Measurements from ENCODE around the gene CCM2L. TPM values are rescaled to one million over a fixed set of nuclear protein-coding genes. Genes with fewer than 3 reads are reported as not detected.

CCM2L gene
- polyA plus RNA-seq, 1 of the 3 experiments (the other 2 are of a cell fraction), result not detected

- TF ChIP-seq POLR2AphosphoS5 (IDR thresholded peaks at IDR 0.05; ENCODE audit: low read depth, low read length), result no peak
- TF ChIP-seq MEF2A (IDR thresholded peaks at IDR 0.05; ENCODE audit: borderline replicate concordance, low read depth), result no peak
- no peak for TF ChIP-seq JUND (IDR thresholded peaks at IDR 0.05)
- TF ChIP-seq NFIC (IDR thresholded peaks at IDR 0.05; ENCODE audit: borderline replicate concordance), result no peak
- no peak for TF ChIP-seq MAX (IDR thresholded peaks at IDR 0.05; ENCODE audit: low read depth)
Observed at GRCh38 chr20:32012159-32012688, 2.0 kb downstream of the CCM2L start (continued).

- no peak overlapping the region for H3K4me2 ChIP-seq
- H3K27ac ChIP-seq (ENCODE audit: low read depth in 2 of 2, low read length in 1 of 2), result no peak overlapping the region
- ChIA-PET CTCF (interaction anchor here (1.6 to 2.5 kb wide), 4 partner anchors 16 to 161 kb away, joined by 3 to 20 read pairs (median 6); no protein-coding TSS in a partner anchor), POLR2A (no interaction called here)
- no peak overlapping the region for H3K4me3 ChIP-seq (ENCODE audit: low read depth in 2 of 2, low read length in 1 of 2)
- no peak for TF ChIP-seq FOSL2 (IDR thresholded peaks at IDR 0.05; ENCODE audit: borderline replicate concordance, low read depth)
- no peak for TF ChIP-seq MXI1 (IDR thresholded peaks at IDR 0.05; ENCODE audit: low read depth, low read length)
- TF ChIP-seq FOXJ3 (CRISPR knock-in tag; IDR thresholded peaks at IDR 0.05), result no peak
- TF ChIP-seq GABPA (IDR thresholded peaks at IDR 0.05; ENCODE audit: low read depth), result no peak
- no peak for TF ChIP-seq ZBTB33 (IDR thresholded peaks at IDR 0.05; ENCODE audit: borderline replicate concordance, low read depth)
- no peak for TF ChIP-seq CTCF (IDR thresholded peaks at IDR 0.05)
- no peak for TF ChIP-seq RCOR1 (IDR thresholded peaks at IDR 0.05; ENCODE audit: low read length)
- TF ChIP-seq SIN3A (IDR thresholded peaks at IDR 0.05; ENCODE audit: borderline replicate concordance, low read depth, low read length), result no peak
- no peak for TF ChIP-seq NFIC (IDR thresholded peaks at IDR 0.05; ENCODE audit: borderline replicate concordance)
- TF ChIP-seq POLR2AphosphoS5 (IDR thresholded peaks at IDR 0.05; ENCODE audit: low read depth, low read length), result no peak
- no peak for TF ChIP-seq PBX3 (IDR thresholded peaks at IDR 0.05)
- no peak for TF ChIP-seq JUND (IDR thresholded peaks at IDR 0.05)
- TF ChIP-seq TCF12 (IDR thresholded peaks at IDR 0.05), result no peak
- no peak for TF ChIP-seq TAF1 (IDR thresholded peaks at IDR 0.05; ENCODE audit: borderline replicate concordance, low read depth, low read length)
- no peak for TF ChIP-seq REST (IDR thresholded peaks at IDR 0.05; ENCODE audit: low read depth, low read length)
- TF ChIP-seq NRF1 (IDR thresholded peaks at IDR 0.05; ENCODE audit: low read depth, low read length), result no peak
- no peak for TF ChIP-seq ELF1 (IDR thresholded peaks at IDR 0.05)
- no peak for TF ChIP-seq SMC3 (IDR thresholded peaks at IDR 0.05; ENCODE audit: low read depth, low read length)
- no peak for TF ChIP-seq USF2 (IDR thresholded peaks at IDR 0.05; ENCODE audit: borderline replicate concordance, low read depth, low read length)
- no peak for TF ChIP-seq EZH2phosphoT487 (IDR thresholded peaks at IDR 0.05; ENCODE audit: borderline replicate concordance, low read depth)
- 17% methylated on average over 7 of the region's 7 CpGs for WGBS (ENCODE audit: low lambda C conversion rate)
- H3F3A ChIP-seq (replicated peaks; ENCODE audit: insufficient read depth), result peaks cover 8% of the 10 kb centered on the region
- no peak for DNase-seq
- peaks cover 0 to 2% of the 10 kb centered on the region in 2 experiments; a peak in 1 of 4 replicates for H3K4me1 ChIP-seq (ENCODE audit: control insufficient read depth in 1 of 2, insufficient read depth in 2 of 2, low read depth in 1 of 2, low read length in 1 of 2)
- H3K27me3 ChIP-seq (ENCODE audit: insufficient read depth), result peaks cover 31% of the 10 kb centered on the region
- no peak overlapping the region for H2AFZ ChIP-seq (ENCODE audit: low read depth)
- H3K36me3 ChIP-seq (replicated peaks in 1 of 2; ENCODE audit: control insufficient read depth in 1 of 2, insufficient read depth in 2 of 2, low read length in 1 of 2), result no peaks in the 10 kb centered on the region
- no peaks in the 10 kb centered on the region for H3K9me2 ChIP-seq
- H3K9ac ChIP-seq, result no peak overlapping the region
- no peaks in the 10 kb centered on the region for H3K9me3 ChIP-seq
- no peaks in the 10 kb centered on the region for H3K79me2 ChIP-seq (ENCODE audit: insufficient read depth)
- H4K20me1 ChIP-seq (ENCODE audit: insufficient read depth), result no peaks in the 10 kb centered on the region
Observed at GRCh38 chr20:32013326-32013725, 3.1 kb downstream of the CCM2L start.

Data from SK-N-SH (cell line).